Endodermal cell (in vitro differentiated cells): Measurements from ENCODE around the gene CDON. TPM values are rescaled to one million over a fixed set of nuclear protein-coding genes. Genes with fewer than 3 reads are reported as not detected.

ENCODE experiments used
- DNase-seq: peaks from one replicate; pipeline ENCODE4 v3.0.0-alpha.2; 2017
- H3K27ac ChIP-seq: 2 replicates; pipeline ENCODE4 v1.5.1; 2013; ENCODE audit warnings: mild to moderate bottlenecking, low read depth, low read length, moderate library complexity
- H3K27me3 ChIP-seq: 2 replicates; pipeline ENCODE4 v1.6.1; 2013; ENCODE audit warnings: mild to moderate bottlenecking, low read length, moderate library complexity; ENCODE audit not compliant: insufficient read depth, control insufficient read depth, poor library complexity, severe bottlenecking
- H3K36me3 ChIP-seq: 2 replicates; pipeline ENCODE4 v1.7.0; 2013; ENCODE audit warnings: mild to moderate bottlenecking, low read length, moderate library complexity; ENCODE audit not compliant: control insufficient read depth, insufficient read depth
- H3K4me1 ChIP-seq: one replicate; pipeline ENCODE4 v1.7.0; 2013; ENCODE audit warnings: low read length; ENCODE audit not compliant: control insufficient read depth, insufficient read depth
- H3K4me3 ChIP-seq: 2 replicates; pipeline ENCODE4 v1.5.1; 2013; ENCODE audit warnings: mild to moderate bottlenecking, low read length, moderate library complexity
- H3K9ac ChIP-seq: 2 replicates; pipeline ENCODE4 v1.6.1; 2013; ENCODE audit warnings: mild to moderate bottlenecking, low read length, moderate library complexity; ENCODE audit not compliant: poor library complexity, severe bottlenecking; ENCODE audit errors: extremely low read depth
- H3K9me3 ChIP-seq: 2 replicates; pipeline ENCODE4 v1.6.1; 2013; ENCODE audit warnings: mild to moderate bottlenecking, low read length, moderate library complexity; ENCODE audit not compliant: control insufficient read depth
- H3K27ac Mint-ChIP-seq: 2 replicates; pipeline ENCODE4 v1.8.0; 2020; ENCODE audit warnings: mixed read lengths
- H3K27me3 Mint-ChIP-seq: 2 replicates; pipeline ENCODE4 v1.8.0; 2021; ENCODE audit warnings: mild to moderate bottlenecking, mixed read lengths; ENCODE audit not compliant: insufficient read depth
- H3K36me3 Mint-ChIP-seq: 2 replicates; pipeline ENCODE4 v1.8.0; 2020; ENCODE audit warnings: low read depth, mixed read lengths
- H3K4me1 Mint-ChIP-seq: 2 replicates; pipeline ENCODE4 v1.8.0; 2020; ENCODE audit warnings: mixed read lengths
- H3K4me3 Mint-ChIP-seq: 2 replicates; pipeline ENCODE4 v1.8.0; 2020; ENCODE audit warnings: mild to moderate bottlenecking, moderate library complexity, mixed read lengths
- H3K9me3 Mint-ChIP-seq: 2 replicates; pipeline ENCODE4 v1.8.0; 2020; ENCODE audit warnings: mild to moderate bottlenecking, mixed read lengths
- WGBS, 2 experiments: methylation state at CpG; one replicate each; pipeline versions ENCODE4 v1.1.5 to v1.1.7; 2013; ENCODE audit warnings: missing lambda C conversion rate in 2 of 2, mixed read lengths in 1 of 2; ENCODE audit not compliant: insufficient coverage in 1 of 2, insufficient read length in 1 of 2; 5-methylcytosine and 5-hydroxymethylcytosine counted together
- total RNA-seq, 2 donors: library from RNA; stranded (reverse); fragmentation: NEBNext Ultra II Directional in 1 of 2; extraction: Animal tissue kit (Norgen Biotek cat#: 25700) in 1 of 2; gene quantifications; 2 replicates in 1 of 2; 3 replicates in 1 of 2; pipeline ENCODE4 v1.2.1, GENCODE V29; 2021
- TF ChIP-seq, protein P1 (sequence below): fragments of 200-600 bp; sonication (generic); conservative IDR thresholded peaks from 2 replicates; pipeline ENCODE4 v1.5.0; 2021; ENCODE audit warnings: antibody characterized with exemption, mild to moderate bottlenecking

CDON gene
- total RNA-seq, 2 donors from 2014 or later: 19.2 to 24.5 TPM

DNA sequence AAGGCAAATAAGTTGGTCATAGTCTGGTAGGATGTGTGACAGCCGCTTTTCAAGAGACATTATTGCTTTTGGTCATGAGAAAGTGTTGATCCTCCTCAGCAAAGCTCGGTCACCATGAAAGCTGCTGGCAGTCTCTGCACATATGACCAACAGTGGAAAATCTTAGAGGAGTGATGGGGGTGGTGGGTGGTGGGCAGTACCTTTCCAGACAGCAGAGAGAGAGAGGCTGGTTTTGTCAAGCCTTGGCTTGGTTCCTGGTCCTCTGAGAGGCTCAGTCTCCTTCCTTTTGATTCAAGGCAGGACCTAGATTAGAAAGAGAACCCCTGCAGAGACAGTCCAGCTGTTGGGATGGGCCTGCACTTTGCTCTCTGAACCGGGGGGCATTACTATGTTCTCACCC, 136.9 kb downstream of the CDON start:
- Mint-ChIP-seq H3K9me3 (no peaks in the 10 kb centered on the region), H3K4me3 (no peak overlapping the region), H3K27ac (no peak overlapping the region), H3K27me3 (peaks cover 5% of the 10 kb centered on the region), H3K36me3 (no peaks in the 10 kb centered on the region), H3K4me1 (peaks cover 12% of the 10 kb centered on the region)
- whole genome bisulfite sequencing, 2 experiments: 91% methylated on average over 3 of the region's 3 CpGs
- H3K36me3 ChIP-seq: no peaks in the 10 kb centered on the region
- TF ChIP-seq, protein P1, sequence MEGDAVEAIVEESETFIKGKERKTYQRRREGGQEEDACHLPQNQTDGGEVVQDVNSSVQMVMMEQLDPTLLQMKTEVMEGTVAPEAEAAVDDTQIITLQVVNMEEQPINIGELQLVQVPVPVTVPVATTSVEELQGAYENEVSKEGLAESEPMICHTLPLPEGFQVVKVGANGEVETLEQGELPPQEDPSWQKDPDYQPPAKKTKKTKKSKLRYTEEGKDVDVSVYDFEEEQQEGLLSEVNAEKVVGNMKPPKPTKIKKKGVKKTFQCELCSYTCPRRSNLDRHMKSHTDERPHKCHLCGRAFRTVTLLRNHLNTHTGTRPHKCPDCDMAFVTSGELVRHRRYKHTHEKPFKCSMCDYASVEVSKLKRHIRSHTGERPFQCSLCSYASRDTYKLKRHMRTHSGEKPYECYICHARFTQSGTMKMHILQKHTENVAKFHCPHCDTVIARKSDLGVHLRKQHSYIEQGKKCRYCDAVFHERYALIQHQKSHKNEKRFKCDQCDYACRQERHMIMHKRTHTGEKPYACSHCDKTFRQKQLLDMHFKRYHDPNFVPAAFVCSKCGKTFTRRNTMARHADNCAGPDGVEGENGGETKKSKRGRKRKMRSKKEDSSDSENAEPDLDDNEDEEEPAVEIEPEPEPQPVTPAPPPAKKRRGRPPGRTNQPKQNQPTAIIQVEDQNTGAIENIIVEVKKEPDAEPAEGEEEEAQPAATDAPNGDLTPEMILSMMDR: no peak
- no peak for DNase-seq
- H3K9me3 ChIP-seq: no peaks in the 10 kb centered on the region
- peaks cover 21% of the 10 kb centered on the region for H3K27me3 ChIP-seq
- H3K4me1 ChIP-seq: peaks cover 2% of the 10 kb centered on the region
- H3K27ac ChIP-seq: no peak overlapping the region
- H3K4me3 ChIP-seq: no peak overlapping the region
- no peak overlapping the region for H3K9ac ChIP-seq

DNA sequence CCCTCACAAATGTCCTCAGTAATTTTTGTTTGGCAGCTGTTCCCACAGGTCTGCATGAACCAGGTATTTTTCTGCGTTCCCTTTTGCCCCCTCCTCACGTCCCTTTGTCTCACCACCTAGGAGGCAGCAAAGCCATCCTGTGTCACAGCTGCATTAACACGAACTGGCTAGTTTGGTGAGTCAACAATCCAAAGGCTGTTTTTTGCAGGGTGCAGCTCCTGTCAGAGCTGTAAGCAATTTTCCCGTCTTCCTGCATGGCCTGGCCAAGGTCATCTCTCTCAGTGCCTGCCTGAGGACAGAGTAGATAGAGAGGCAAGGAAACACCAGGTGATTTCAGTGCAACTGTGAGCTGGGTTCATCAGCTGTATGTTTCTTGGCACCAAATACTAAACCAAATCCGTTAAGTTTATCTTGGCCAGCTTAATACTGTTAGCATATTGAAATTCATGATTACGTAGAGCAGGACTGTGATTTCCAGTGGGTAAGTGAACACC, 137.4 kb downstream of the CDON start:
- H3K9me3 Mint-ChIP-seq: no peaks in the 10 kb centered on the region
- WGBS, 2 experiments: 77 to 79% methylated on average over 6 of the region's 6 CpGs
- H3K36me3 ChIP-seq: no peaks in the 10 kb centered on the region
- H3K9me3 ChIP-seq: no peaks in the 10 kb centered on the region
- no peak overlapping the region for H3K9ac ChIP-seq
- TF ChIP-seq, protein P1: no peak
- H3K4me3 Mint-ChIP-seq: no peak overlapping the region
- no peak overlapping the region for H3K4me3 ChIP-seq
- peak; percentile 65 for DNase-seq
- H3K27me3 Mint-ChIP-seq: peaks cover 5% of the 10 kb centered on the region
- H3K27me3 ChIP-seq: peaks cover 21% of the 10 kb centered on the region
- peak overlapping the region; percentile 5 for H3K27ac Mint-ChIP-seq
- peaks cover 12% of the 10 kb centered on the region for H3K4me1 Mint-ChIP-seq
- peaks cover 2% of the 10 kb centered on the region for H3K4me1 ChIP-seq
- no peak overlapping the region for H3K27ac ChIP-seq
- H3K36me3 Mint-ChIP-seq: no peaks in the 10 kb centered on the region

DNA sequence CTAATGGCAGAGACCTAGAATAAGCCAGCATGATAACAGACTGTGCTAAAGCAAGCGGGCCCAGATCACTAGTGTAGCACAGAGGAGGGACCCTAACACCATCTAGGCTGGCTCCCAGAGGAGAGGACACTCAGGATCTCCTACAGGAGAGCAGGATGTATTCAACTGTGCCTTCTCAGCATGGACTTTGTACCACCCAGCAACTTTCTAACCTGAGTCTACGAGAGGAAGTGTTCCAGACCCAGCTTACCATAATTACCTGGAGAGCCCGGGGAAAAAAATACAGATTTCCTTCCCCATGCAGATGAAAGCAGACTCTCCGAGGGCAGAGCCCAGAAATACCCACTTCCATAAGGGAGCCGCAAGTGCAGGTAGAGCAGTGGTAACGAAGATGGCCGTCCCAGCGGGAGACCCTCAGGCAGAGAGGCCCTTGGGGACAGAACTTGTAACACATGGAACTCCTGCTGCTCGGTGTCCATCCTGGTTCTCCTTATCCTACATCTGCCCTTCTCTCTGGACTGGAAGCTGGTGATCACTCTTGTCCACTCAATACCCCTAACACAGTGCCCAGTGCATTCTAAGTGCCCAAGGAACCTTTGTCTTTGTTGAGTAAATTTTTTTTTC, 138.2 kb downstream of the CDON start:
- Histone ChIP-seq H3K9me3 (no peaks in the 10 kb centered on the region), H3K4me1 (peaks cover 2% of the 10 kb centered on the region), H3K36me3 (no peaks in the 10 kb centered on the region), H3K27me3 (peaks cover 23% of the 10 kb centered on the region), H3K4me3 (no peak overlapping the region), H3K9ac (no peak overlapping the region), H3K27ac (no peak overlapping the region)
- TF ChIP-seq, protein P1: no peak
- no peaks in the 10 kb centered on the region for H3K9me3 Mint-ChIP-seq
- 91 to 97% methylated on average over 8 to 9 of the region's 9 CpGs for WGBS, 2 experiments
- peaks cover 12% of the 10 kb centered on the region for H3K4me1 Mint-ChIP-seq
- no peak overlapping the region for H3K27ac Mint-ChIP-seq
- H3K27me3 Mint-ChIP-seq: peaks cover 2% of the 10 kb centered on the region
- no peak overlapping the region for H3K4me3 Mint-ChIP-seq
- no peak for DNase-seq
- H3K36me3 Mint-ChIP-seq: no peaks in the 10 kb centered on the region
